HL-60 (cell line): ENCODE measurements around the gene CFAP58.

Experiments used
- CTCF ChIP-seq: IDR thresholded peaks from one replicate; pipeline ENCODE4 v1.5.1; 2011; ENCODE audit warnings: low read length, control low read depth, inconsistent platforms; ENCODE audit not compliant: insufficient read depth
- GABPA ChIP-seq: IDR thresholded peaks from 2 replicates; pipeline ENCODE4 v1.6.1; 2012; ENCODE audit warnings: low read depth
- POLR2AphosphoS5 ChIP-seq: IDR thresholded peaks from 2 replicates; pipeline ENCODE4 v1.6.1; 2012; ENCODE audit warnings: low read depth
- SPI1 ChIP-seq: IDR thresholded peaks from 2 replicates; pipeline ENCODE4 v1.6.1; 2012; ENCODE audit warnings: low read depth, mild to moderate bottlenecking, borderline replicate concordance
- TF ChIP-seq, protein P1 (sequence below): IDR thresholded peaks from 2 replicates; pipeline ENCODE4 v1.6.1; 2012; ENCODE audit warnings: low read depth; ENCODE audit not compliant: insufficient replicate concordance

- TF ChIP-seq CTCF (no peak), POLR2AphosphoS5 (no peak), GABPA (no peak), SPI1 (no peak)
- TF ChIP-seq, protein P1, sequence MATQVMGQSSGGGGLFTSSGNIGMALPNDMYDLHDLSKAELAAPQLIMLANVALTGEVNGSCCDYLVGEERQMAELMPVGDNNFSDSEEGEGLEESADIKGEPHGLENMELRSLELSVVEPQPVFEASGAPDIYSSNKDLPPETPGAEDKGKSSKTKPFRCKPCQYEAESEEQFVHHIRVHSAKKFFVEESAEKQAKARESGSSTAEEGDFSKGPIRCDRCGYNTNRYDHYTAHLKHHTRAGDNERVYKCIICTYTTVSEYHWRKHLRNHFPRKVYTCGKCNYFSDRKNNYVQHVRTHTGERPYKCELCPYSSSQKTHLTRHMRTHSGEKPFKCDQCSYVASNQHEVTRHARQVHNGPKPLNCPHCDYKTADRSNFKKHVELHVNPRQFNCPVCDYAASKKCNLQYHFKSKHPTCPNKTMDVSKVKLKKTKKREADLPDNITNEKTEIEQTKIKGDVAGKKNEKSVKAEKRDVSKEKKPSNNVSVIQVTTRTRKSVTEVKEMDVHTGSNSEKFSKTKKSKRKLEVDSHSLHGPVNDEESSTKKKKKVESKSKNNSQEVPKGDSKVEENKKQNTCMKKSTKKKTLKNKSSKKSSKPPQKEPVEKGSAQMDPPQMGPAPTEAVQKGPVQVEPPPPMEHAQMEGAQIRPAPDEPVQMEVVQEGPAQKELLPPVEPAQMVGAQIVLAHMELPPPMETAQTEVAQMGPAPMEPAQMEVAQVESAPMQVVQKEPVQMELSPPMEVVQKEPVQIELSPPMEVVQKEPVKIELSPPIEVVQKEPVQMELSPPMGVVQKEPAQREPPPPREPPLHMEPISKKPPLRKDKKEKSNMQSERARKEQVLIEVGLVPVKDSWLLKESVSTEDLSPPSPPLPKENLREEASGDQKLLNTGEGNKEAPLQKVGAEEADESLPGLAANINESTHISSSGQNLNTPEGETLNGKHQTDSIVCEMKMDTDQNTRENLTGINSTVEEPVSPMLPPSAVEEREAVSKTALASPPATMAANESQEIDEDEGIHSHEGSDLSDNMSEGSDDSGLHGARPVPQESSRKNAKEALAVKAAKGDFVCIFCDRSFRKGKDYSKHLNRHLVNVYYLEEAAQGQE = no peak
These were observed 9.4 kb upstream of the CFAP58 start for GRCh38 chr10:104344219-104344618.
